ENCODE data around the gene CEACAM19. TPM values are rescaled to one million over a fixed set of nuclear protein-coding genes. Genes with fewer than 3 reads are reported as not detected.

CEACAM19 gene
- total RNA-seq, 6 experiments from 2014 or later: 1.8 to 2.5 (median 2.1) TPM

GRCh38 chr19:44700547-44700946 lies 29.3 kb downstream of the CEACAM19 start:
- no peak overlapping the region for H3K27ac Mint-ChIP-seq
- no peak for TF ChIP-seq CTCF (IDR thresholded peaks at IDR 0.05)
- no peaks in the 10 kb centered on the region; the same call in 1 of the 2 replicates for H3K27me3 Mint-ChIP-seq (ENCODE audit: insufficient read depth)
- no peaks in the 10 kb centered on the region for H3K4me1 Mint-ChIP-seq (ENCODE audit: low read depth)
- no peak overlapping the region for H3K4me3 Mint-ChIP-seq
- no peak for DNase-seq
- no peaks in the 10 kb centered on the region for H3K36me3 Mint-ChIP-seq (ENCODE audit: low read depth)
- H3K9me3 Mint-ChIP-seq: no peaks in the 10 kb centered on the region

- Mint-ChIP-seq H3K36me3 (ENCODE audit: low read depth) (no peaks in the 10 kb centered on the region), H3K9me3 (no peaks in the 10 kb centered on the region), H3K4me1 (ENCODE audit: low read depth) (no peaks in the 10 kb centered on the region), H3K27ac (no peak overlapping the region), H3K4me3 (no peak overlapping the region), H3K27me3 (ENCODE audit: insufficient read depth) (no peaks in the 10 kb centered on the region; the same call in 1 of the 2 replicates)
- no peak for DNase-seq
- TF ChIP-seq CTCF (IDR thresholded peaks at IDR 0.05): no peak
Measured at GRCh38 chr19:44701228-44701627, 29.9 kb downstream of the CEACAM19 start.

DNA sequence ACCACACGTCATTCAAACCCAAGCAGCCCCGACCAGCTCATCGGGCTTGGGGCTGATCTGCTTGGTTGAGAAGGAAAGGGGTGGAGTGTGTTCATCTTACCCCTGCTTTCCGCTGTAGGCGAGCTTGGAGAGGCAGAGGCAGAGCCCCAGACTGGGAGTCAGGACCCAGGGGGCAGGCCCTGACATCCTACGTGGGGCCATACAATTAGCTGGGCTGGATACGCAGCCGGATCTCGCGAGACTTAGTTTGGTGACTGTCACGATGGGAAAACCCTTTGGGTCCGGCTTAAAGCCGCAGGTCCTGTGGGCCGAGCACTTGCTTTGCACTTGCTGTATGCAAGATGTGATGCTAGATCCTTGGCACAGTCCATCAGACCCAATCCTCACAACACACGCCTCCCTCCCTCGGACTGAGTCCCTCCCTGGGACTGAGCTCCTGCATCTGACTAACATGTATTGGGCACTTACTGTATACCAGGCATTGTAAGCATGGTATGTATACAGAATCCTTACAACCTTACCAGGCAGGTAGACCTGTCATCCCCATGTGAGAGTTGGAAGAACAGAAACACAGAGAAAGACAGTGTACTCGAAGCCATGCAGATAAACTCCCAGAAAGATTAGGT lies 31.4 kb downstream of the CEACAM19 start:
- Mint-ChIP-seq H3K27ac (no peak overlapping the region), H3K27me3 (ENCODE audit: insufficient read depth) (no peaks in the 10 kb centered on the region; the same call in 1 of the 2 replicates)
- no peak for DNase-seq

DNA sequence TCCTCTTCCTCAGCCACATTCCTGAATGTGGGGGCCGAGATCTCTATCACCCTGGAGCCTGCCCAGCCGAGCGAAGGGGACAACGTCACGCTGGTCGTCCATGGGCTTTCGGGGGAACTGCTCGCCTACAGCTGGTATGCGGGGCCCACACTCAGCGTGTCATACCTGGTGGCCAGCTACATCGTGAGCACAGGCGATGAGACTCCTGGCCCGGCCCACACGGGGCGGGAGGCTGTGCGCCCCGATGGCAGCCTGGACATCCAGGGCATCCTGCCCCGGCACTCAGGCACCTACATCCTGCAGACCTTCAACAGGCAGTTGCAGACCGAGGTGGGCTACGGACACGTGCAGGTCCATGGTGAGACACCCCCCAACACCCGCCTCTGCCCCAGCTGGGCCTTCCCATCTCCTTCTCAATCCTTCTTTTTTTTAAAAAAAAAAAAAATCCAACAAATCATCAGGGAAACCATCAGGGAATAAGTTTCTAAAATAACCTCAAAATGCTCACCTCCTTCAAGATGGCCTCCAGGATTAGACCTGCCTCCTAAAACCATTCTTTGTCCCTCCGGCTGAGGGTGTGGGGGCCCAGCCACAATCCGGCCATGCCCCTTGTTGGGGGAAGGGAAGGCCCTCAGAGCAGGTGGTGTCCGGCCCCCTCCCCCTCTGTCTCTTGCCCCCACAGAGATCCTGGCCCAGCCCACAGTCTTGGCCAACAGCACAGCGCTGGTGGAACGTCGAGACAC lies 32.2 kb downstream of the CEACAM19 start:
- no peak for TF ChIP-seq CTCF (IDR thresholded peaks at IDR 0.05)
- Mint-ChIP-seq H3K27me3 (ENCODE audit: insufficient read depth) (no peaks in the 10 kb centered on the region; the same call in 1 of the 2 replicates), H3K36me3 (ENCODE audit: low read depth) (no peaks in the 10 kb centered on the region), H3K4me3 (no peak overlapping the region), H3K27ac (no peak overlapping the region), H3K9me3 (no peaks in the 10 kb centered on the region), H3K4me1 (ENCODE audit: low read depth) (no peaks in the 10 kb centered on the region)
- no peak for DNase-seq

More for the DNA sequence above, 31.4 kb downstream of the CEACAM19 start:
- H3K9me3 Mint-ChIP-seq: no peaks in the 10 kb centered on the region
- TF ChIP-seq CTCF (IDR thresholded peaks at IDR 0.05): no peak
- no peak overlapping the region for H3K4me3 Mint-ChIP-seq
- H3K36me3 Mint-ChIP-seq (ENCODE audit: low read depth): no peaks in the 10 kb centered on the region
- no peaks in the 10 kb centered on the region for H3K4me1 Mint-ChIP-seq (ENCODE audit: low read depth)

- no peak for DNase-seq
- TF ChIP-seq CTCF (IDR thresholded peaks at IDR 0.05): no peak
- no peaks in the 10 kb centered on the region for H3K4me1 Mint-ChIP-seq (ENCODE audit: low read depth)
- H3K27ac Mint-ChIP-seq: no peak overlapping the region
- H3K27me3 Mint-ChIP-seq (ENCODE audit: insufficient read depth): no peaks in the 10 kb centered on the region; the same call in none of the 2 replicates
- H3K36me3 Mint-ChIP-seq (ENCODE audit: low read depth): no peaks in the 10 kb centered on the region
- H3K9me3 Mint-ChIP-seq: no peaks in the 10 kb centered on the region
- no peak overlapping the region for H3K4me3 Mint-ChIP-seq
Measured at GRCh38 chr19:44704982-44705381, 33.7 kb downstream of the CEACAM19 start.
